G401 (cell line): ENCODE data around the gene AURKAIP1. TPM values are rescaled to one million over a fixed set of nuclear protein-coding genes. Genes with fewer than 3 reads are reported as not detected.
"Not testable (repeated sequence)": the region's sequence is repeated elsewhere in the genome, so short reads cannot be mapped to it uniquely, and the experiment has no call there.

Experiments used
- DNase-seq: peaks from one replicate; pipeline ENCODE4 v3.0.0-alpha.2; 2015; ENCODE audit warnings: low spot score
- in situ Hi-C: cut with HindIII; loops from 2 replicates; pipeline ENCODE4 v1.10.0; 2016; ENCODE audit warnings: low sequenced_read_pairs, mixed read lengths
- total RNA-seq: library from RNA; depleted of rRNA; stranded (reverse); fragments of >200 nt; shearing (Covaris generic); gene quantifications from 2 replicates; pipeline ENCODE4 v1.2.3, GENCODE V29; 2014

Gene AURKAIP1
- total RNA-seq, 1 experiment from 2014 or later, result 210 TPM

- in situ Hi-C loops, result no loop called here
- DNase-seq, result no peak
These were observed 32.8 kb upstream of the AURKAIP1 start for GRCh38 chr1:1407636-1408318.

DNA sequence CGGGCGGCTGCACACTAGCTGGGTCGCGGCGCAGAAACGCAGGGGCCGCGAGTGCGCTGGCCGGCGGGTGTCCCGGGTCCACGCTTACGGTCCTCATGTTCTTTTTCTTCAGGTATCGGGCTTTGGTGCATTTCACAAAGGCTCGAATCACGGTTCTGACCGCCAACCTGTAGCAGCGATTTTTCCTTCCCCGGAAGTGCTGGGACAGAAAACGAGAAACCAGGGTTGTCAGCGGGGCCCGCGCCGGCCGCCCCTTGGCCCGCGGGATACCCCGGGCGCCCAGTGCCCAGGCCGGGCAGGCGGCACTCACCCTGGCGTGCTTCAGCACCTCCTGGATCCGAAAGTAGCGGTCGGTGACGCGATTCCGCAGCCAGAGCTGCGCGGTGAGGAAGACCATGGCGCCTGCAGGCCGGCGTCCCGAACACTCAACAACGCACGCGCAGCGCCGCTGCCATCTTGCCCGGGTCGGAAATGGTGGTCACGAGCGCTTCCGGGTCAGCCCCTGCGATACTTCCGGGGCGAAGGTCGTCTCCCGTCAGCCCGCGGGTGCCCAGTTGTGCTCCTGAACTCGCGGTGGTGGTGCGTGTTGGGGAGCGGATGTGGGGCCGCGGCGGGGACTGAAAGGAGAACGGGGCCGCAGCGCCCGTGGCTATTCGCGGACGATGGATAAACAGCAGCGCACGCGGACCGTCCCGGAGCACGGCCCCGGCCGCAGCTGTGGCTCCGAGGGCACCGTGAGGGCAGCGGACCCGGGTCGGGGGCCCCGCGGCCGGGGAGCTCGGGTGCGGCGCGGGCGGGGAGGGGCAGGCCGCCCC, 32.0 kb upstream of the AURKAIP1 start, which contains the start of gene MRPL20:
Gene MRPL20, minus strand, starts transcription at position 473 of the 815 bp plus-strand sequence. Its CDS starts 76 bp downstream, at position 397.
- DNase-seq, result peak; percentile 90
- in situ Hi-C loops, result no loop called here

GRCh38 chr1:1406101-1406820, 31.3 kb upstream of the AURKAIP1 start:
- no peak for DNase-seq
- in situ Hi-C loops, result no loop called here

- no peak for DNase-seq
- in situ Hi-C loops, result no loop called here
These were observed 28.6 kb upstream of the AURKAIP1 start for GRCh38 chr1:1403653-1404052.

GRCh38 chr1:1402901-1403392, 27.9 kb upstream of the AURKAIP1 start:
- in situ Hi-C loops, result not testable (repeated sequence)

GRCh38 chr1:1402072-1402900, 27.3 kb upstream of the AURKAIP1 start:
- peak; percentile 40 for DNase-seq
- in situ Hi-C loops, result no loop called here

More at GRCh38 chr1:1402901-1403392, 27.9 kb upstream of the AURKAIP1 start:
- DNase-seq, result not testable (repeated sequence)

DNA sequence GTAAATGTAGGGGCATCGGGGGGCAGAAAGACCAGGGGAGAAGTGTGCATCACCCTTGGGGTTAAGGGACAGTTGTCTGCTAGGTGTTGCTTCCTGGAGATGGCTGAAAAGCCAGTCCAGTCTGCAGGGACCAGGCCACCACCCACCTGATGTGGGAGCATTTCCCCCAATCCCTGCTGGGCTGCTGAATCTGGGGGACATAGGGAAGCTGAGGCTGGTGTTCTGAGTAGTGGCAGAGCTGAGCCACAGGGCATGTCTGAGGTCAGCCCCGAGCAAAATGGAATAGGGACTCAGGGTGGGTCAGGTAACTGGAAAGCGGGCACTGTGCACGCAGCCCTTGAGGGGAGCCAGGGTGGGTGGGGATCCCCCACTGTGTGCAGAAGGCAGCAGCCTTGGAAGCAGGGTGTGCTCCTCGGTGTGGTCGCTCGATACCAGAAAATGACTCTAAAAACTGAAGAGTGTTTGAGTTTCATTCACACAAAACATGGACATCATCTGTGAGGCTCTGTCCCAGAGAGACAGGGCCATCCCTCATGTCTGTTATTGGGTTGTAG, 26.5 kb upstream of the AURKAIP1 start:
- in situ Hi-C loops, result no loop called here

DNA sequence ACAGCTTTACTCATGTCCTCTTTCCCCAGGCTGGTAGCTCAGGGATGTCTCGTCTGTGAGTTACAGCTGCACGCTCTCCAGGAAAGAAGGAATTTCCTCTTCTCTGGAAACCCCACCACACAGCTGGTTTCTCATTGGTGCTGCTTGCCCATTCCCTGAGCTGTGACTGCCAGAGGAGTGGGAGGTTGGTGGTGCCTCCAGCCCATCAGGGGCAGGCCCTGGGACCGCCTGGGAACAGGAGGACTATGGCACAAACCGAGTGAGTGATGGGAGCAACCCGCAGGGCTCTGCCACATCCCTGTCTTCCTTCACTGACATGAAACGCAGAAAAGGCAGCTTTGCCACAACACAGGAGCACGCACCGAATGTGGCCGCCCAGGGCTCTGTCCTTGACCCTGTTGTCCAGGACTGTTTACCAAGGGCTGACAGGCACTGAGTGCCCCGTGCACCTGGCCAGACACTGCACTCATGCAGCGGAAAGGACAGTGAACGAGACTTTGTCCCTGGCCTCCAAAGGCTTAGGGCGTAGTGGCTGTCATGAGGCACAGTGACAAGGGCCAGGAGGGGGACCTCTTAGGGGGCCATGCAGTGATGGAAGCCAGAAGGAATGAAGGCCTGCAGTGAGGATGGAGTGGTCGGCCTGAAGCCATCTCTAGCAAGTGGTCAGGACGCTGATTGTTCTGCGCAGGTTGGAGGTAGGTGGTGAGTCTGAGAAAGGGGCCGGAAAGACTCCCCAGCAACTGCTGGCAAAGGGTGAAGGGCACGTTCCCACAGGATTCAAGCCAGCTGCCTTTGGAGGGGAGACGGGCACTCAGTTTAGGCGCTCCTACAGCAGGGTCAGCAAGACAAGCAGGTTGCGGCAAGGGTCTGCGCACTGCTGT, 25.8 kb upstream of the AURKAIP1 start:
- in situ Hi-C loops, result no loop called here
- no peak for DNase-seq

More for the DNA sequence above, 26.5 kb upstream of the AURKAIP1 start:
- DNase-seq, result no peak

DNA sequence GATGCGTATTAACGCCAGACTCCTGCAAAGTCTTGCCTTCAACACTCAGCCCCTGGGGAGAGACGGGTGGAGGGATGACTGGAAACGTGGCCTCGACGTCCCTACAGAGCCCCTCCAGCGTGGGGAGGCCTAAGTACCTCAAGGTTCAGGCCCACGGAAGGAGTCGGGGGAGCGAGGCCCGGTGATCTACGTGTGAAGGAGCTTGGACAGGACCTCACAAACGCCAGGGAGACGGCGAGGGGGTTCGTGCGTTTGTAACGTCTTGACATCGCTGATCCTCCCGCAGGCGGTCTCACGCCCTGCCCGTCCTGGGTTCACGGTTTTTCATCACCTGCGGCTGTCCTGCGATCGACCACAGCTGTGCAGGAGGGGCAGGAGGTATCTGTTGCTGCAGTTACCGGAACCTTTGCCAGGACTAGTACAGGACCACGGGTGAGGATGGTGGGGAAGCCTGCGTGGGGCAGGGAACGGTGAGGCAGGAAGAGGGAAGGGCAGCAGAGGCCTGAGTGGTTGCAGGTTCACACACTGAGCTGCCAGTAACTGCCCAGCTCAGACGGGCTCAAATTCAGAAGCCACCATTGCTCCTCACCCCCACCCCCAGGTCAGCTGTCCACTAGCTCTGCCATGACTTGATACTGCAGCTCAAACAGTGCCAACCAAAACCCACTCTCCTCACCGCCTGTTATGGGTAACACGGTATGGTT, 25.0 kb upstream of the AURKAIP1 start:
- no peak for DNase-seq
- in situ Hi-C loops, result no loop called here

- in situ Hi-C loops, result no loop called here
- DNase-seq, result peak; percentile 94
These were observed 24.3 kb upstream of the AURKAIP1 start, which contains the start of gene CCNL2 for GRCh38 chr1:1399187-1399871. Gene CCNL2, minus strand, starts transcription at chr1:1399335. Its CDS starts 29 bp downstream, at chr1:1399306.

GRCh38 chr1:1398677-1399186, 23.7 kb upstream of the AURKAIP1 start:
- no peak for DNase-seq
- in situ Hi-C loops, result no loop called here

DNA sequence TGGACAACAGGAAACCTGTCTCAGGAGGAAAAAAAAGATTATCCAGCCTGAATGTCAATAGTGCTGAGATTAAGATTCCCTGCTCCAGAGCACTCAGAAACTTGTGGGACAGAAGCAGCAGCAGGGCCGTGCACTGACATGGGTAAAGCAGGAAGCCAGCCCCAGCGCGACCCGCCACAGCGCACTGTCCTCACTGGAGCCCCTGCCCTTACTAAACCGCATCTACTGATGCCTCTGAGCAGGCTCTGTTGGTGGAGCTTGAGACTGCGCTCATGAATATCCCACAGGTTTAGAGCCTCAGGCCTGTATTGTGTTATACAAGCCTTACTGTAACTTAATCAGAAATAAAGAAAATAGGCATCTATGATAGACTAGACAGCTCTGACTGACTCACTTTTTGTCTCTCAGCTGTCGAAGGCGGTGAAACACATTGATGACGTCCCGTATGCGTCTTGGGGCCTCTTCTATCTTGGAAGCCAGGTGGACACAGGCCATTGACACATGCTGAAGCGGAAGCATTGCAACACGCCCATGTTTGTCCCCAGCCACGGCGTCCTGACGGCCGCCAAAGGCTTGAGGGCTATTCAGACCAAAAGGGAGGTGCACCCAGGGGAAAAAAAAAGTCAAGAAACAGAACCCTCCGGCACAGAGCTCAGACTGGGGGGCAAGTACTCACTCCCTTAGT, 23.0 kb upstream of the AURKAIP1 start:
- DNase-seq, result no peak
- in situ Hi-C loops, result no loop called here

GRCh38 chr1:1395166-1395565, 20.2 kb upstream of the AURKAIP1 start:
- no peak for DNase-seq
- in situ Hi-C loops, result no loop called here

- DNase-seq, result no peak
- in situ Hi-C loops, result no loop called here
These were observed 19.1 kb upstream of the AURKAIP1 start for GRCh38 chr1:1394116-1394515.

DNA sequence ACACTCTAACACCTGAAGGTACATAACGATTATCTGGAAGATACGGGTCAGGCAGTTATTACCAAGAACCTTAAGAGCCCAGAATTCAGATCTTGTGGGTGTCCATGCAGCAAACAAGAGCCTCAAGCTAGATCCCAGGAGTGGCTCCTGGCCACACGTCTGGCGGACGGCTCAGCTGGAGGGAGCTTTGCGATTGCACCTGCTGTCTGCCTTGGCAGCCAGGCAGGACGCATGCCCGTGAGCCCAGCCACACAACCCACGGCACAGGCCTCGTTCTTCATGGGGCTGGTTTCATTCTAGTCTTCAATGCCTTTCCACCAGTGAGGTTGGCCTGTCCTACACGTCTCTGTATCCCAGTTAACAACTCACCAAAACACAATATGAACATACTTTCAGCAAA, 18.4 kb upstream of the AURKAIP1 start:
- no peak for DNase-seq
- in situ Hi-C loops, result no loop called here

DNA sequence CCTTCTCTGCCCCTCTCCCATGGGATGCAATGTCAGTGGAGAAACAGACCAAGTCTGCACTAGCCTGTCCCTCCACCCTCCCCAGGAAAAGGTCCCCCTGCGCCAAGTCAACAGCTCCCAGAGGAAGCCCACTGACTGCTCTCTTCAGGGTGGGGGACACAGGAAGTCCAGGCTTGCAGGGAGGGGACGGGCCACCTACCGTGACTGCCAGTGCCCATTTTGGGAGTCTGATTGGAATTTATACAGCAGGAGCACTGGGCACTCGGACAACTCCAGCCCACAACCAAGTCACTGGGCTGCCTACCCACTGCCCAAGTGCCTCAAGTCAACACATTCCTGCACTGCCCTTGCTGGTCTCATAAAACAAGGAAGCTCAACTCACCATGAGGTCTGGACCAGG, 18.0 kb upstream of the AURKAIP1 start:
- no peak for DNase-seq
- in situ Hi-C loops, result no loop called here
